ENCODE results near the gene LYRM4.

- TF ChIP-seq, protein P1, sequence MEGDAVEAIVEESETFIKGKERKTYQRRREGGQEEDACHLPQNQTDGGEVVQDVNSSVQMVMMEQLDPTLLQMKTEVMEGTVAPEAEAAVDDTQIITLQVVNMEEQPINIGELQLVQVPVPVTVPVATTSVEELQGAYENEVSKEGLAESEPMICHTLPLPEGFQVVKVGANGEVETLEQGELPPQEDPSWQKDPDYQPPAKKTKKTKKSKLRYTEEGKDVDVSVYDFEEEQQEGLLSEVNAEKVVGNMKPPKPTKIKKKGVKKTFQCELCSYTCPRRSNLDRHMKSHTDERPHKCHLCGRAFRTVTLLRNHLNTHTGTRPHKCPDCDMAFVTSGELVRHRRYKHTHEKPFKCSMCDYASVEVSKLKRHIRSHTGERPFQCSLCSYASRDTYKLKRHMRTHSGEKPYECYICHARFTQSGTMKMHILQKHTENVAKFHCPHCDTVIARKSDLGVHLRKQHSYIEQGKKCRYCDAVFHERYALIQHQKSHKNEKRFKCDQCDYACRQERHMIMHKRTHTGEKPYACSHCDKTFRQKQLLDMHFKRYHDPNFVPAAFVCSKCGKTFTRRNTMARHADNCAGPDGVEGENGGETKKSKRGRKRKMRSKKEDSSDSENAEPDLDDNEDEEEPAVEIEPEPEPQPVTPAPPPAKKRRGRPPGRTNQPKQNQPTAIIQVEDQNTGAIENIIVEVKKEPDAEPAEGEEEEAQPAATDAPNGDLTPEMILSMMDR (conservative IDR thresholded peaks at IDR 0.05 in 1 of 2, IDR thresholded peaks at IDR 0.05 in 1 of 2; ENCODE audit: low read depth in 1 of 2, low read length in 2 of 2): no peak
- no peak for TF ChIP-seq EZH2 (IDR thresholded peaks at IDR 0.05; ENCODE audit: low read length, missing control alignments)
These were observed 14.7 kb upstream of the LYRM4 start for GRCh38 chr6:5275497-5275896.
